ENCODE measurements around the gene ATAD3B. TPM values are rescaled to one million over a fixed set of nuclear protein-coding genes. Genes with fewer than 3 reads are reported as not detected.
"Not testable (repeated sequence)": the region's sequence is repeated elsewhere in the genome, so short reads cannot be mapped to it uniquely, and the experiment has no call there.

ATAD3B gene
- total RNA-seq, 1 donor from 2014 or later, result 63.0 TPM

- H3K4me3 Mint-ChIP-seq (ENCODE audit: unreplicated experiment), result peak overlapping the region; percentile 1
Measured at GRCh38 chr1:1507305-1507704, 35.7 kb downstream of the ATAD3B start.

GRCh38 chr1:1508775-1509464, 37.4 kb downstream of the ATAD3B start:
- H3K4me3 Mint-ChIP-seq (ENCODE audit: unreplicated experiment); H4K20me1 ChIP-seq (ENCODE audit: insufficient read depth, low read length); FAIRE-seq; H3K27ac Mint-ChIP-seq (ENCODE audit: unreplicated experiment); H3K9ac ChIP-seq (ENCODE audit: low read length); H3K4me3 ChIP-seq (ENCODE audit: insufficient read depth, low read depth, low read length); H3K27me3 Mint-ChIP-seq (ENCODE audit: low read depth, unreplicated experiment); DNase-seq (ENCODE audit: low read depth); H3K4me1 Mint-ChIP-seq (ENCODE audit: low read depth, unreplicated experiment); H3K9me3 ChIP-seq (ENCODE audit: insufficient read depth, low read depth, low read length); H3K4me2 ChIP-seq (ENCODE audit: low read length); H3K27ac ChIP-seq (ENCODE audit: low read depth, low read length); H3K36me3 ChIP-seq (ENCODE audit: insufficient read depth, low read length); H3K27me3 ChIP-seq (ENCODE audit: insufficient read depth, low read length); H3K4me1 ChIP-seq (ENCODE audit: insufficient read depth, low read length); H2AFZ ChIP-seq (ENCODE audit: low read depth, low read length); H3K36me3 Mint-ChIP-seq (ENCODE audit: low read depth, unreplicated experiment); H3K9me3 Mint-ChIP-seq (ENCODE audit: unreplicated experiment): not testable (repeated sequence)
- H3K79me2 ChIP-seq (ENCODE audit: insufficient read depth, low read length), result peaks cover 12% of the 10 kb centered on the region

More at GRCh38 chr1:1507305-1507704, 35.7 kb downstream of the ATAD3B start:
- Histone ChIP-seq H3K9me3 (ENCODE audit: insufficient read depth, low read depth, low read length) (no peaks in the 10 kb centered on the region), H2AFZ (ENCODE audit: low read depth, low read length) (no peak overlapping the region), H3K79me2 (ENCODE audit: insufficient read depth, low read length) (peaks cover 6% of the 10 kb centered on the region), H4K20me1 (ENCODE audit: insufficient read depth, low read length) (no peaks in the 10 kb centered on the region), H3K27ac (ENCODE audit: low read depth, low read length) (no peak overlapping the region), H3K27me3 (ENCODE audit: insufficient read depth, low read length) (no peaks in the 10 kb centered on the region), H3K36me3 (ENCODE audit: insufficient read depth, low read length) (no peaks in the 10 kb centered on the region), H3K4me1 (ENCODE audit: insufficient read depth, low read length) (peaks cover 7% of the 10 kb centered on the region), H3K4me3 (ENCODE audit: insufficient read depth, low read depth, low read length) (no peak overlapping the region), H3K9ac (ENCODE audit: low read length) (no peak overlapping the region), H3K4me2 (ENCODE audit: low read length) (no peak overlapping the region)
- Mint-ChIP-seq H3K27me3 (ENCODE audit: low read depth, unreplicated experiment) (no peaks in the 10 kb centered on the region), H3K9me3 (ENCODE audit: unreplicated experiment) (no peaks in the 10 kb centered on the region), H3K4me1 (ENCODE audit: low read depth, unreplicated experiment) (peaks cover 5% of the 10 kb centered on the region), H3K36me3 (ENCODE audit: low read depth, unreplicated experiment) (peaks cover 6% of the 10 kb centered on the region), H3K27ac (ENCODE audit: unreplicated experiment) (no peak overlapping the region)
- TF ChIP-seq EZH2 (IDR thresholded peaks at IDR 0.05; ENCODE audit: insufficient read depth, low read length), result no peak
- no peak for TF ChIP-seq CTCF (IDR thresholded peaks at IDR 0.05; ENCODE audit: insufficient read depth, low read depth, low read length)
- FAIRE-seq (no peak), DNase-seq (ENCODE audit: low read depth) (peak; percentile 23)

- not testable (repeated sequence) for FAIRE-seq; H3K36me3 Mint-ChIP-seq (ENCODE audit: low read depth, unreplicated experiment); H3K27ac Mint-ChIP-seq (ENCODE audit: unreplicated experiment)
Measured at GRCh38 chr1:1509465-1509850, 37.9 kb downstream of the ATAD3B start.

More at GRCh38 chr1:1509465-1509850, 37.9 kb downstream of the ATAD3B start:
- not testable (repeated sequence) for H3K9ac ChIP-seq (ENCODE audit: low read length); H3K36me3 ChIP-seq (ENCODE audit: insufficient read depth, low read length); H3K27me3 ChIP-seq (ENCODE audit: insufficient read depth, low read length); H3K4me2 ChIP-seq (ENCODE audit: low read length); H3K9me3 Mint-ChIP-seq (ENCODE audit: unreplicated experiment); H3K4me3 ChIP-seq (ENCODE audit: insufficient read depth, low read depth, low read length); H3K4me1 ChIP-seq (ENCODE audit: insufficient read depth, low read length); H3K4me3 Mint-ChIP-seq (ENCODE audit: unreplicated experiment); H4K20me1 ChIP-seq (ENCODE audit: insufficient read depth, low read length); H3K27ac ChIP-seq (ENCODE audit: low read depth, low read length); H3K27me3 Mint-ChIP-seq (ENCODE audit: low read depth, unreplicated experiment); DNase-seq (ENCODE audit: low read depth); H3K9me3 ChIP-seq (ENCODE audit: insufficient read depth, low read depth, low read length); H3K4me1 Mint-ChIP-seq (ENCODE audit: low read depth, unreplicated experiment); H2AFZ ChIP-seq (ENCODE audit: low read depth, low read length)
- H3K79me2 ChIP-seq (ENCODE audit: insufficient read depth, low read length), result peaks cover 17% of the 10 kb centered on the region
